Chondrocyte (in vitro differentiated cells): ENCODE results near the gene SASH1. TPM values are rescaled to one million over a fixed set of nuclear protein-coding genes. Genes with fewer than 3 reads are reported as not detected.

Experiments
- DNase-seq: peaks from one replicate; pipeline ENCODE4 v3.0.0; 2021; ENCODE audit warnings: mixed read lengths, low spot score
- H3K27ac Mint-ChIP-seq: one replicate; pipeline ENCODE4 v1.8.0; 2021; ENCODE audit warnings: mild to moderate bottlenecking, moderate library complexity, mixed read lengths; ENCODE audit not compliant: unreplicated experiment
- H3K27me3 Mint-ChIP-seq: 2 replicates; pipeline ENCODE4 v1.8.0; 2021; ENCODE audit warnings: low read depth, mixed read lengths
- H3K36me3 Mint-ChIP-seq: 2 replicates; pipeline ENCODE4 v1.8.0; 2021; ENCODE audit warnings: low read depth, mixed read lengths
- H3K4me1 Mint-ChIP-seq: 2 replicates; pipeline ENCODE4 v1.8.0; 2021; ENCODE audit warnings: low read depth, mild to moderate bottlenecking, mixed read lengths
- H3K4me3 Mint-ChIP-seq: one replicate; pipeline ENCODE4 v1.8.0; 2021; ENCODE audit warnings: mild to moderate bottlenecking, moderate library complexity, mixed read lengths; ENCODE audit not compliant: unreplicated experiment
- H3K9me3 Mint-ChIP-seq: 2 replicates; pipeline ENCODE4 v1.8.0; 2021; ENCODE audit warnings: low read depth, mixed read lengths
- total RNA-seq: library from RNA; stranded (reverse); gene quantifications from 3 replicates; pipeline ENCODE4 v1.2.1, GENCODE V29; 2021
- TF ChIP-seq, protein P1 (sequence below): fragments of 200-600 bp; sonication (generic); IDR thresholded peaks from 2 replicates; pipeline ENCODE4 v1.5.0; 2021; ENCODE audit warnings: antibody characterized with exemption, mild to moderate bottlenecking, moderate library complexity

Gene SASH1
- total RNA-seq, 1 donor from 2014 or later, result 82.9 TPM

DNA sequence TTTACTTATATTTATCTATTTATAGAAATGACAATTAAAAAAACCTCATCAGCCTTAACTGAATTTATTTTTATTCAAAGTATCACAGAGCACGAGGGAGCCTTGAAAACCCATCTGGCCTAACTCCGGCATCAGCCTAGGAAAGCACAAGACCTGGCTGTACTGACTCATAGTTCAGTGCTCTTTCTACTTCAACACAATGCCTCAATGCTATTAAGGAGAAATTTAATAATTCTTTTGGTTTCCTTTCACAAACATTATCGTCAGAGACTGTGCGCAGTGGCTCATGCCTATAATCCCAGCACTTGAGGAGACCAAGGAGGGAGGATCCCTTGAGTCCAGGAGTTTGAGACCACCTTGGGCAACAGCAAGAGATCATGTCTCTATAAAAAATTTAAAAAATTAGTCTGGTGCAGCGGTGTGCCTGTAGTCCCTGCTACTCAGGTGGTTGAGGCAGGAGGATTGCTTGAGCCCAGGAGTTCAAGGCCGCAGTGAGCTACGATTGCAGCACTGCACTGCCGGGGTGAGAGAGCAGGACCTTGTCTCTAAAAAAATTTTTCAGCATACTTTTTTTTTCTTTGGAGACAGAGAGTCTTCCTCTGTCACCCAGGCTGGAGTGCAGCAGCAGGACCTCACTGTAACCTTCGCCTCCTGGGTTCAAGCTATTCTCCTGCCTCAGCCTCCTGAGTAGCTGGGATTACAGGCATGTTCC is 1.9 kb upstream of the SASH1 start:
- H3K27ac Mint-ChIP-seq, result peak overlapping the region; percentile 49
- no peaks in the 10 kb centered on the region for H3K36me3 Mint-ChIP-seq
- no peak overlapping the region for H3K4me3 Mint-ChIP-seq
- no peak for DNase-seq
- H3K27me3 Mint-ChIP-seq, result no peaks in the 10 kb centered on the region
- TF ChIP-seq, protein P1, sequence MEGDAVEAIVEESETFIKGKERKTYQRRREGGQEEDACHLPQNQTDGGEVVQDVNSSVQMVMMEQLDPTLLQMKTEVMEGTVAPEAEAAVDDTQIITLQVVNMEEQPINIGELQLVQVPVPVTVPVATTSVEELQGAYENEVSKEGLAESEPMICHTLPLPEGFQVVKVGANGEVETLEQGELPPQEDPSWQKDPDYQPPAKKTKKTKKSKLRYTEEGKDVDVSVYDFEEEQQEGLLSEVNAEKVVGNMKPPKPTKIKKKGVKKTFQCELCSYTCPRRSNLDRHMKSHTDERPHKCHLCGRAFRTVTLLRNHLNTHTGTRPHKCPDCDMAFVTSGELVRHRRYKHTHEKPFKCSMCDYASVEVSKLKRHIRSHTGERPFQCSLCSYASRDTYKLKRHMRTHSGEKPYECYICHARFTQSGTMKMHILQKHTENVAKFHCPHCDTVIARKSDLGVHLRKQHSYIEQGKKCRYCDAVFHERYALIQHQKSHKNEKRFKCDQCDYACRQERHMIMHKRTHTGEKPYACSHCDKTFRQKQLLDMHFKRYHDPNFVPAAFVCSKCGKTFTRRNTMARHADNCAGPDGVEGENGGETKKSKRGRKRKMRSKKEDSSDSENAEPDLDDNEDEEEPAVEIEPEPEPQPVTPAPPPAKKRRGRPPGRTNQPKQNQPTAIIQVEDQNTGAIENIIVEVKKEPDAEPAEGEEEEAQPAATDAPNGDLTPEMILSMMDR, result no peak
- no peaks in the 10 kb centered on the region for H3K9me3 Mint-ChIP-seq
- H3K4me1 Mint-ChIP-seq, result peaks cover 42% of the 10 kb centered on the region

DNA sequence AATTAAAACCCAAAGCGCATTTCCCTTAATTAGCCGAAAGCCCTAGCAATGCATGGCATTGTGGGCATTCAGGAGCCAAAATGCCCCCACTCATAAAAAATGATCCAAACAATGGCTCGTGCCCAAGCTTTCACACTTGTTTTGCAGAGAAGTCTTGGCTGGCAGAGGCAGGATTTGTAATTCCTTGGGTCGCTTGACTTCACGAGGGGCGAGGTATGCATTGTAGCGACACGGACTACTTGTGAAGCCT is 613 bp upstream of the SASH1 start:
- peaks cover 52% of the 10 kb centered on the region for H3K4me1 Mint-ChIP-seq
- H3K9me3 Mint-ChIP-seq, result no peaks in the 10 kb centered on the region
- DNase-seq, result no peak
- H3K27me3 Mint-ChIP-seq, result no peaks in the 10 kb centered on the region
- peak overlapping the region; percentile 91 for H3K4me3 Mint-ChIP-seq
- no peaks in the 10 kb centered on the region for H3K36me3 Mint-ChIP-seq
- TF ChIP-seq, protein P1, result no peak
- peak overlapping the region; percentile 99 for H3K27ac Mint-ChIP-seq

DNA sequence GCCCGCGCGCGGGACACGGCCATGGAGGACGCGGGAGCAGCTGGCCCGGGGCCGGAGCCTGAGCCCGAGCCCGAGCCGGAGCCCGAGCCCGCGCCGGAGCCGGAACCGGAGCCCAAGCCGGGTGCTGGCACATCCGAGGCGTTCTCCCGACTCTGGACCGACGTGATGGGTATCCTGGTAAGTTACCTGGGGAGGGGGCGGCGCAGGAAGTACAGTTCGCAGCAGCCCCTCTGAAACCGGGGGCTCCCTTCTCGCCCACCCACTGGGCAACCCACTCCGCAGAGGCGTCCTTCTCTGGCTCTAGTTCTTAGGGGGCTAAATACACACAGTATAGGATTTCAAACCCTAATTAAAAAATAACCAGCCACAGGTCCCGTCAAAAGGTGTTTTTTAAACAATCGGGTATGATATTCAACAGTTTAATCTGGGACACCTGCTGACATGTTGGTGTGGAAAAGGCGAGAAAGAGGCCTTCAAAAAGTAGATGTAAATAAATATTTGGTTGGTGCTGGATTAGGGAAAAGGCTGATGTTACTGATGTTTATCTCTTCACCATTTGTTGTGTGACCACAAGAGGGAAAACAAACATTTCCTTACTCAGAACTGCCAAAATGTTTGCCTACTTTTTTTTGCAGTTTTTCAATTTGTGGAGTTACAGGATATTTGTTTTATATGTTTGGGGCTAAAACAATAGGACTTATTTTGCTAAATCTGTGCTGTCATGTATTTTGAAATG is 577 bp downstream of the SASH1 start:
- Mint-ChIP-seq H3K27me3 (no peaks in the 10 kb centered on the region), H3K9me3 (no peaks in the 10 kb centered on the region), H3K36me3 (peaks cover under 1% of the 10 kb centered on the region), H3K27ac (peak overlapping the region; percentile 53), H3K4me1 (peaks cover 55% of the 10 kb centered on the region), H3K4me3 (peak overlapping the region; percentile 80)
- TF ChIP-seq, protein P1, result peak; percentile 46
- DNase-seq, result no peak

DNA sequence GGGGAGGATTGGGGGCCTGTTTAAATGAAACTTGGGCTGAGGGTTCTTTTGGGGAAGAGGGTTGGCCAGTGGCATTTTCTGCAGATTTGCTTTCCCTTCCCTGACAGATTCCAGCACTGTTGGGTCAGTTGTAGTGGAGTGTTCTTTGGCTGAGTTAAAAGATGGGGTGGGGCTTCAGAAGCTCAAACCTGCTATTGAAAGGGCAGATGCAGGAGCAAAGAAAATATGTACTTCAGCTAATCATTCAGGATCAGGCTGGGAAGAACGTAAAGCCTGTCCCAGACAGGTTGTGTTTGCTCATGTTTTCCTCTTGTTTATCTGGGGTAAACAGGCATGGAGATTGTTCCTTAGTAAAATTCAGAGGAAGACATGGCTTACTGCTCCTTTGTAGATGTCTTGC is 2.5 kb downstream of the SASH1 start:
- Mint-ChIP-seq H3K36me3 (peaks cover 4% of the 10 kb centered on the region), H3K27ac (peak overlapping the region; percentile 32), H3K9me3 (no peaks in the 10 kb centered on the region), H3K4me1 (peaks cover 66% of the 10 kb centered on the region), H3K27me3 (no peaks in the 10 kb centered on the region), H3K4me3 (peak overlapping the region; percentile 3)
- no peak for DNase-seq
- TF ChIP-seq, protein P1, result no peak

DNA sequence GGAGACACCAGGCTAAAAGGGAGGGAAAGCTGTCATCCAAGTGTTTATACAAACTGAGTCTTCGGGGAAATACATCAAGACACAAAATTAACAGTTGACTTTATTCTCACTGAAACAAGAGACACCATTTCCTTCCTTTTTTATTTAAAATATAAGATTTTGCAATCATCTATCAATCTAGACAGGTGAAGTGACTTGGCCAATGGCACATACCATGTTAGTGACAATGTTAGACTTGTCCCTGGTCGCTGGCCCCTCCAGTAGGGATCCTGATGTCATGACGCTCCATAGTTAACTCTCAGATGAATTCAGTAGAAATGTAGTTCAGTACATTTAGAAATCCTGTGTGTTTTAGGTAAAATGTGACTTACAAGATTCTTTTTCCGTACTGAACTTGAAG is 2.9 kb downstream of the SASH1 start:
- DNase-seq, result no peak
- H3K4me3 Mint-ChIP-seq, result no peak overlapping the region
- peaks cover 4% of the 10 kb centered on the region for H3K36me3 Mint-ChIP-seq
- H3K9me3 Mint-ChIP-seq, result no peaks in the 10 kb centered on the region
- no peaks in the 10 kb centered on the region for H3K27me3 Mint-ChIP-seq
- peak overlapping the region; percentile 32 for H3K27ac Mint-ChIP-seq
- TF ChIP-seq, protein P1, result no peak
- peaks cover 66% of the 10 kb centered on the region for H3K4me1 Mint-ChIP-seq
